ENCODE measurements around the gene ZNF423. TPM values are rescaled to one million over a fixed set of nuclear protein-coding genes. Genes with fewer than 3 reads are reported as not detected.
A peak's percentile ranks its signal among the peaks of the same experiment; 100 is the strongest.

Gene ZNF423
- total and polyA plus RNA-seq, 9 of the 15 experiments (the other 6 are each of a cell fraction or from before 2014, with no cell fraction given), result not detected

DNA sequence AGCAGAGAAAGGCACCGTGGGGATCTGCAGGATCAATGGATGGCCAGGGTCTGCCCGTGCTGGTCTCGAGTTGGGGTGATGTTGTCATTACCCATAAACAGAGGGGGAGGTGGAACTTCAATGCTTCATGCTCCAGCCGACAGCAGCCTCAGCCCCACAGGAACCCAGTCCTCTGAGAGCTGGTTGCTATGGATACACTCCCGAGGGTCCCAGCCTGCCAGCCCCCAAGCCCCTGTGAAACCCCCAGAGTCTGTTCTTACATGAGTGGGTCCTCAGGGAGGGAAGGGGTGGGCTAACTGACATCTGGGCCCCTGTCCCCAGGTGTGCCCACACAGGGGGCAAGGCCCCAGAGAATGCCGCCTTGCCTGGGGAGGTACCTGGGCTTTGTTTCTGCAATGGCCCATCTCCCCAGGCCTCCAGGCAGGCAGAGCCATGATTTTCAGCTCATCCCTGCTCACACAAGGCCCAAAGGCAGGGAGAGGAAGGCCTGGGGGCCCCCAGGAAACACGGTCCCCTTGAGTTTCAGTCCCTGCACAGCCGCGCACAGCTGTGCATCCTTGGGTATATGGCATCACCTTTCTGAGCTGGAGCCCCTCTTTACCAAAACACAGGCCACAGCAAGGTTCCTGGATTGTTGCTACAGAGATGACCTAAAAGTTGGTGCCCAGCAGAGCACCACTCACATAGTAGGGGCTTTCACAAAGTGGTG, 223.7 kb downstream of the ZNF423 start:
- no peak overlapping the region for H3K4me3 ChIP-seq
- H3K27me3 ChIP-seq (ENCODE audit: control insufficient read depth in 2 of 2, insufficient read depth in 2 of 2, low read length in 2 of 2), result peaks cover 12 to 30% of the 10 kb centered on the region in 2 experiments; a peak in 4 of 5 replicates
- 0% methylated on average over 9 of the region's 9 CpGs for WGBS (ENCODE audit: insufficient coverage, low coverage, missing lambda C conversion rate)
- BruUV-seq (replicated peaks), result no TSS peak
- no peak overlapping the region for H3K9ac ChIP-seq (ENCODE audit: insufficient read depth in 1 of 2, low read depth in 2 of 2, low read length in 2 of 2)
- POLR2A ChIA-PET, result interaction anchor here (0.5 to 0.6 kb wide), 3 partner anchors 24 to 1299 kb away, joined by 3 to 4 read pairs (median 3); no protein-coding TSS in a partner anchor
- TF ChIP-seq SMARCC2 (IDR thresholded peaks at IDR 0.05; ENCODE audit: low read depth) (no peak), RFX1 (IDR thresholded peaks at IDR 0.05) (peak; percentile 31; the same call in 1 of the 2 replicates), CBFA2T3 (IDR thresholded peaks at IDR 0.05) (no peak), FOXJ3 (CRISPR knock-in tag; IDR thresholded peaks at IDR 0.05) (no peak)
- TF ChIP-seq, protein P1, sequence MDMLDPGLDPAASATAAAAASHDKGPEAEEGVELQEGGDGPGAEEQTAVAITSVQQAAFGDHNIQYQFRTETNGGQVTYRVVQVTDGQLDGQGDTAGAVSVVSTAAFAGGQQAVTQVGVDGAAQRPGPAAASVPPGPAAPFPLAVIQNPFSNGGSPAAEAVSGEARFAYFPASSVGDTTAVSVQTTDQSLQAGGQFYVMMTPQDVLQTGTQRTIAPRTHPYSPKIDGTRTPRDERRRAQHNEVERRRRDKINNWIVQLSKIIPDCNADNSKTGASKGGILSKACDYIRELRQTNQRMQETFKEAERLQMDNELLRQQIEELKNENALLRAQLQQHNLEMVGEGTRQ (CRISPR knock-in tag; IDR thresholded peaks at IDR 0.05), result no peak
- no peaks in the 10 kb centered on the region for H3K36me3 ChIP-seq (ENCODE audit: control insufficient read depth, insufficient read depth, low read length)
- H4K20me1 ChIP-seq (replicated peaks; ENCODE audit: control insufficient read depth, insufficient read depth, low read length), result peaks cover 8% of the 10 kb centered on the region
- H2AFZ ChIP-seq (ENCODE audit: low read depth, low read length), result no peak overlapping the region
- CTCF ChIA-PET (ENCODE audit: low intra/inter-chr PET ratio), result interaction anchor here (0.7 kb wide), 1 partner anchor 134 kb away, joined by 3 read pairs; no protein-coding TSS in a partner anchor
- ATAC-seq (no peak), DNase-seq (ENCODE audit: extremely low read depth in 1 of 4, low spot score in 3 of 4) (no peak), FAIRE-seq (no peak)
- no peaks in the 10 kb centered on the region for H3K79me2 ChIP-seq (ENCODE audit: control insufficient read depth, insufficient read depth, low read length)
- no peaks in the 10 kb centered on the region for H3K9me3 ChIP-seq (replicated peaks; ENCODE audit: control insufficient read depth, insufficient read depth, low read depth, low read length)
- in situ Hi-C loops (cut with MboI) (no loop called here), intact Hi-C loops (cut with micrococcal nuclease) (no loop called here)
- H3K4me2 ChIP-seq (ENCODE audit: insufficient read depth, low read length), result no peak overlapping the region
- H3K4me1 ChIP-seq (replicated peaks in 1 of 2; ENCODE audit: control insufficient read depth in 2 of 2, insufficient read depth in 2 of 2, low read length in 2 of 2), result peaks cover 0 to 4% of the 10 kb centered on the region in 2 experiments; a peak in 1 of 5 replicates
- no peak overlapping the region for H3K27ac ChIP-seq (ENCODE audit: extremely low read depth, low read depth, low read length)
- H3K9me1 ChIP-seq (ENCODE audit: control insufficient read depth, insufficient read depth, low read length), result no peaks in the 10 kb centered on the region
